Measurements from ENCODE around the gene GLYATL3. TPM values are rescaled to one million over a fixed set of nuclear protein-coding genes. Genes with fewer than 3 reads are reported as not detected.

The GLYATL3 gene
- total RNA-seq, 1 experiment from 2014 or later, result not detected

- no peak overlapping the region for H3K9ac ChIP-seq (ENCODE audit: low read length)
- 0 out of 2 replicates have a peak, but pooled peaks cover 2% of the 10 kb centered on the region for H3K27me3 ChIP-seq (ENCODE audit: low read length)
- no peak overlapping the region for H3K27ac ChIP-seq (ENCODE audit: low read length)
- no peaks in the 10 kb centered on the region for H3K79me2 ChIP-seq (ENCODE audit: low read length)
- no peaks in the 10 kb centered on the region for H3K9me3 ChIP-seq (ENCODE audit: low read length)
- H3K9me2 ChIP-seq (replicated peaks; ENCODE audit: insufficient read depth, low read length), result no peaks in the 10 kb centered on the region
- H3K36me3 ChIP-seq (ENCODE audit: insufficient read depth, low read length), result no peaks in the 10 kb centered on the region
- H2AFZ ChIP-seq (ENCODE audit: low read length), result no peak overlapping the region
- H3K4me3 ChIP-seq (ENCODE audit: low read length), result no peak overlapping the region
- H3K4me2 ChIP-seq (ENCODE audit: low read depth, low read length, poor library complexity, severe bottlenecking), result no peak overlapping the region
- no peak for DNase-seq
- no peaks in the 10 kb centered on the region for H3K4me1 ChIP-seq (ENCODE audit: low read length)
- H4K20me1 ChIP-seq (ENCODE audit: insufficient read depth, low read depth, low read length), result no peaks in the 10 kb centered on the region
Observed at GRCh38 chr6:49516147-49516505, 16.4 kb downstream of the GLYATL3 start.

- DNase-seq, result no peak
- Histone ChIP-seq H3K9me2 (replicated peaks; ENCODE audit: insufficient read depth, low read length) (no peaks in the 10 kb centered on the region), H3K9me3 (ENCODE audit: low read length) (no peaks in the 10 kb centered on the region), H2AFZ (ENCODE audit: low read length) (no peak overlapping the region), H3K4me1 (ENCODE audit: low read length) (no peaks in the 10 kb centered on the region), H3K79me2 (ENCODE audit: low read length) (no peaks in the 10 kb centered on the region), H4K20me1 (ENCODE audit: insufficient read depth, low read depth, low read length) (no peaks in the 10 kb centered on the region), H3K27me3 (ENCODE audit: low read length) (no peaks in the 10 kb centered on the region), H3K27ac (ENCODE audit: low read length) (no peak overlapping the region), H3K4me3 (ENCODE audit: low read length) (no peak overlapping the region), H3K4me2 (ENCODE audit: low read depth, low read length, poor library complexity, severe bottlenecking) (no peak overlapping the region), H3K9ac (ENCODE audit: low read length) (no peak overlapping the region), H3K36me3 (ENCODE audit: insufficient read depth, low read length) (no peaks in the 10 kb centered on the region)
Observed at GRCh38 chr6:49517919-49518318, 18.2 kb downstream of the GLYATL3 start.

GRCh38 chr6:49519660-49520059 is 19.9 kb downstream of the GLYATL3 start:
- H3K4me3 ChIP-seq (ENCODE audit: low read length), result no peak overlapping the region
- no peaks in the 10 kb centered on the region for H3K36me3 ChIP-seq (ENCODE audit: insufficient read depth, low read length)
- H4K20me1 ChIP-seq (ENCODE audit: insufficient read depth, low read depth, low read length), result no peaks in the 10 kb centered on the region
- no peaks in the 10 kb centered on the region for H3K27me3 ChIP-seq (ENCODE audit: low read length)
- no peaks in the 10 kb centered on the region for H3K9me3 ChIP-seq (ENCODE audit: low read length)
- H3K9me2 ChIP-seq (replicated peaks; ENCODE audit: insufficient read depth, low read length), result no peaks in the 10 kb centered on the region
- no peaks in the 10 kb centered on the region for H3K4me1 ChIP-seq (ENCODE audit: low read length)
- H2AFZ ChIP-seq (ENCODE audit: low read length), result no peak overlapping the region
- no peak overlapping the region for H3K27ac ChIP-seq (ENCODE audit: low read length)
- DNase-seq, result no peak
- H3K79me2 ChIP-seq (ENCODE audit: low read length), result no peaks in the 10 kb centered on the region
- no peak overlapping the region for H3K4me2 ChIP-seq (ENCODE audit: low read depth, low read length, poor library complexity, severe bottlenecking)
- H3K9ac ChIP-seq (ENCODE audit: low read length), result no peak overlapping the region

GRCh38 chr6:49522710-49523593 is 23.2 kb downstream of the GLYATL3 start:
- Histone ChIP-seq H3K27me3 (ENCODE audit: low read length) (no peaks in the 10 kb centered on the region), H3K4me1 (ENCODE audit: low read length) (no peaks in the 10 kb centered on the region), H3K27ac (ENCODE audit: low read length) (no peak overlapping the region), H3K9me2 (replicated peaks; ENCODE audit: insufficient read depth, low read length) (no peaks in the 10 kb centered on the region), H3K9me3 (ENCODE audit: low read length) (no peaks in the 10 kb centered on the region), H2AFZ (ENCODE audit: low read length) (no peak overlapping the region), H3K36me3 (ENCODE audit: insufficient read depth, low read length) (no peaks in the 10 kb centered on the region), H3K4me3 (ENCODE audit: low read length) (no peak overlapping the region), H3K79me2 (ENCODE audit: low read length) (no peaks in the 10 kb centered on the region), H3K9ac (ENCODE audit: low read length) (no peak overlapping the region), H4K20me1 (ENCODE audit: insufficient read depth, low read depth, low read length) (no peaks in the 10 kb centered on the region), H3K4me2 (ENCODE audit: low read depth, low read length, poor library complexity, severe bottlenecking) (no peak overlapping the region)
- no peak for DNase-seq

GRCh38 chr6:49523901-49524300 is 24.2 kb downstream of the GLYATL3 start:
- DNase-seq, result no peak
- Histone ChIP-seq H3K9me3 (ENCODE audit: low read length) (no peaks in the 10 kb centered on the region), H4K20me1 (ENCODE audit: insufficient read depth, low read depth, low read length) (no peaks in the 10 kb centered on the region), H3K9me2 (replicated peaks; ENCODE audit: insufficient read depth, low read length) (no peaks in the 10 kb centered on the region), H3K4me2 (ENCODE audit: low read depth, low read length, poor library complexity, severe bottlenecking) (no peak overlapping the region), H3K79me2 (ENCODE audit: low read length) (no peaks in the 10 kb centered on the region), H3K4me3 (ENCODE audit: low read length) (no peak overlapping the region), H3K27me3 (ENCODE audit: low read length) (no peaks in the 10 kb centered on the region), H3K36me3 (ENCODE audit: insufficient read depth, low read length) (no peaks in the 10 kb centered on the region), H3K4me1 (ENCODE audit: low read length) (no peaks in the 10 kb centered on the region), H3K27ac (ENCODE audit: low read length) (no peak overlapping the region), H2AFZ (ENCODE audit: low read length) (no peak overlapping the region), H3K9ac (ENCODE audit: low read length) (no peak overlapping the region)

GRCh38 chr6:49524541-49524940 is 24.8 kb downstream of the GLYATL3 start:
- Histone ChIP-seq H3K27ac (ENCODE audit: low read length) (no peak overlapping the region), H3K4me3 (ENCODE audit: low read length) (no peak overlapping the region), H3K36me3 (ENCODE audit: insufficient read depth, low read length) (no peaks in the 10 kb centered on the region), H2AFZ (ENCODE audit: low read length) (no peak overlapping the region), H3K9me3 (ENCODE audit: low read length) (no peaks in the 10 kb centered on the region), H3K27me3 (ENCODE audit: low read length) (no peaks in the 10 kb centered on the region), H3K9me2 (replicated peaks; ENCODE audit: insufficient read depth, low read length) (no peaks in the 10 kb centered on the region), H3K9ac (ENCODE audit: low read length) (no peak overlapping the region), H3K4me1 (ENCODE audit: low read length) (no peaks in the 10 kb centered on the region), H4K20me1 (ENCODE audit: insufficient read depth, low read depth, low read length) (no peaks in the 10 kb centered on the region), H3K4me2 (ENCODE audit: low read depth, low read length, poor library complexity, severe bottlenecking) (no peak overlapping the region), H3K79me2 (ENCODE audit: low read length) (no peaks in the 10 kb centered on the region)
- DNase-seq, result no peak

GRCh38 chr6:49526598-49526997 is 26.9 kb downstream of the GLYATL3 start:
- no peaks in the 10 kb centered on the region for H4K20me1 ChIP-seq (ENCODE audit: insufficient read depth, low read depth, low read length)
- H3K4me1 ChIP-seq (ENCODE audit: low read length), result no peaks in the 10 kb centered on the region
- no peak overlapping the region for H3K4me2 ChIP-seq (ENCODE audit: low read depth, low read length, poor library complexity, severe bottlenecking)
- H3K79me2 ChIP-seq (ENCODE audit: low read length), result no peaks in the 10 kb centered on the region
- no peak overlapping the region for H2AFZ ChIP-seq (ENCODE audit: low read length)
- no peaks in the 10 kb centered on the region for H3K9me3 ChIP-seq (ENCODE audit: low read length)
- no peak overlapping the region for H3K9ac ChIP-seq (ENCODE audit: low read length)
- no peaks in the 10 kb centered on the region for H3K27me3 ChIP-seq (ENCODE audit: low read length)
- no peak overlapping the region for H3K4me3 ChIP-seq (ENCODE audit: low read length)
- H3K27ac ChIP-seq (ENCODE audit: low read length), result no peak overlapping the region
- H3K36me3 ChIP-seq (ENCODE audit: insufficient read depth, low read length), result no peaks in the 10 kb centered on the region
- no peaks in the 10 kb centered on the region for H3K9me2 ChIP-seq (replicated peaks; ENCODE audit: insufficient read depth, low read length)
- DNase-seq, result no peak

GRCh38 chr6:49527320-49527719 is 27.6 kb downstream of the GLYATL3 start:
- no peak overlapping the region for H3K27ac ChIP-seq (ENCODE audit: low read length)
- no peak overlapping the region for H3K4me3 ChIP-seq (ENCODE audit: low read length)
- no peaks in the 10 kb centered on the region for H3K27me3 ChIP-seq (ENCODE audit: low read length)
- H3K4me2 ChIP-seq (ENCODE audit: low read depth, low read length, poor library complexity, severe bottlenecking), result no peak overlapping the region
- no peaks in the 10 kb centered on the region for H3K9me3 ChIP-seq (ENCODE audit: low read length)
- no peak overlapping the region for H2AFZ ChIP-seq (ENCODE audit: low read length)
- H3K9me2 ChIP-seq (replicated peaks; ENCODE audit: insufficient read depth, low read length), result no peaks in the 10 kb centered on the region
- no peaks in the 10 kb centered on the region for H3K36me3 ChIP-seq (ENCODE audit: insufficient read depth, low read length)
- H3K4me1 ChIP-seq (ENCODE audit: low read length), result no peaks in the 10 kb centered on the region
- no peaks in the 10 kb centered on the region for H4K20me1 ChIP-seq (ENCODE audit: insufficient read depth, low read depth, low read length)
- H3K9ac ChIP-seq (ENCODE audit: low read length), result no peak overlapping the region
- no peak for DNase-seq
- H3K79me2 ChIP-seq (ENCODE audit: low read length), result no peaks in the 10 kb centered on the region

Measured in Karpas-422 (cell line).